HEK293T (cell line): ENCODE data around the gene TNFSF9.

ENCODE experiments used
- ELF4 ChIP-seq: fragments of 450-650 bp; IDR thresholded peaks from 2 replicates; pipeline ENCODE4 v1.6.1; 2017; ENCODE audit warnings: antibody characterized with exemption
- FOXK2 ChIP-seq: fragments of 450-650 bp; IDR thresholded peaks from 2 replicates; pipeline ENCODE4 v1.6.1; 2016; ENCODE audit warnings: mild to moderate bottlenecking
- NFRKB ChIP-seq: fragments of 450-650 bp; IDR thresholded peaks from 2 replicates; pipeline ENCODE4 v1.6.1; 2016; ENCODE audit warnings: mild to moderate bottlenecking, moderate library complexity
- SP1 ChIP-seq: fragments of 450-650 bp; IDR thresholded peaks from 2 replicates; pipeline ENCODE4 v1.6.1; 2017
- TARDBP ChIP-seq: fragments of 450-650 bp; IDR thresholded peaks from 2 replicates; pipeline ENCODE4 v1.6.1; 2016

GRCh38 chr19:6572217-6572616, 41.4 kb downstream of the TNFSF9 start:
- TF ChIP-seq SP1 (no peak), FOXK2 (no peak), TARDBP (no peak), NFRKB (no peak), ELF4 (no peak)
